Tibial nerve (tissue), 4 donors: ENCODE results near the gene SLC38A9.

Source experiments
- CTCF ChIP-seq, 5 experiments: fragments of 200-600 bp in 3 of 5; fragments of 450-650 bp in 2 of 5; sonication (generic) in 3 of 5; IDR thresholded peaks; one replicate each; pipeline ENCODE4 v1.5.1; 2016 to 2019; ENCODE audit warnings: antibody characterized with exemption in 5 of 5, mild to moderate bottlenecking in 3 of 5, moderate library complexity in 2 of 5
- EP300 ChIP-seq, 2 donors: sonication (generic); formaldehyde crosslinking; IDR thresholded peaks; one replicate each; pipeline ENCODE4 v1.6.1; 2017; ENCODE audit warnings: antibody characterized with exemption in 2 of 2, mild to moderate bottlenecking in 1 of 2
- POLR2A ChIP-seq, 2 donors: fragments of 450-650 bp; IDR thresholded peaks; one replicate each; pipeline ENCODE4 v1.6.1; 2017; ENCODE audit warnings: antibody characterized with exemption in 2 of 2, mild to moderate bottlenecking in 2 of 2, moderate library complexity in 2 of 2

DNA sequence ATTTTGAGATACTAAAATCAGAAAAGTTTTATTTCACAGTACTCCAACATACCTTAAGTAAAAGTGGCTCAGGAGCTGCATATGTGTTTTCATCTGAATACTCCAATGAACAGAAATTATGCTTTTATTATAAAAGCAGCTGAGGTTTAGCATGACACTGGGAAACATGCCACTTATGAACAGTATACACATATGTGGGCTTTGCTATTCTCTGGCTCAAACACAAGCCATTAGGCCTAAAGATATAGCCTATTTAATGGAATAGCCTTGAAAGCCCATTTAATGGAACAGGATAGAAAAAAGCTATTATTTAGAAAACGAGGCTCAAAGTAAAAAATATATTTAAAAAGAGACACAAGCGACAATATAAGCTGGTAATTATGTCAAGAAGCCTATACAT, 74.1 kb downstream of the SLC38A9 start:
- TF ChIP-seq CTCF (IDR thresholded peaks at IDR 0.05) (no peak), POLR2A (IDR thresholded peaks at IDR 0.05) (no peak), EP300 (IDR thresholded peaks at IDR 0.05) (no peak)
